ENCODE results near the gene FUT6. TPM values are rescaled to one million over a fixed set of nuclear protein-coding genes. Genes with fewer than 3 reads are reported as not detected.
"Not testable (repeated sequence)": the region's sequence is repeated elsewhere in the genome, so short reads cannot be mapped to it uniquely, and the experiment has no call there.

The FUT6 gene
- not detected in 2 replicates for total RNA-seq (2014; rRNA removed; shearing (Covaris generic))
- not detected in 2 replicates for total RNA-seq (2022)
- Bru-seq, nascent RNA = not detected
- BruChase-seq, experiment 1, labeled RNA remaining after a 6-hour chase = not detected
- BruChase-seq, experiment 2, labeled RNA remaining after a 2-hour chase = percentile 13 among the genes with signal in this experiment
- long read RNA-seq, partial matches to known transcripts = 0 of 1 reads
- long read RNA-seq, other reads (novel, unspliced or antisense) = 1 of 1 reads

GRCh38 chr19:5839065-5840017 is at the start of gene FUT6:
Gene FUT6 (minus strand): TSS chr19:5839702. CDS start chr19:5832567, 7,135 bp downstream.
- H4K20me1 ChIP-seq (ENCODE audit: insufficient read depth, low read length) = no peaks in the 10 kb centered on the region
- BruUV-seq (replicated peaks) = no TSS peak
- H3K9me3 ChIP-seq (ENCODE audit: low read length) = no peaks in the 10 kb centered on the region
- intact Hi-C loops (cut with micrococcal nuclease; ENCODE audit: unreplicated experiment) = no loop called here
- peaks cover 14% of the 10 kb centered on the region for H3K4me1 ChIP-seq (ENCODE audit: insufficient read depth, low read length, poor library complexity, severe bottlenecking)
- H3K4me3 ChIP-seq (ENCODE audit: low read depth, low read length, poor library complexity, severe bottlenecking) = no peak within 1 kb of the TSS
- no peak within 1 kb of the TSS for H3K27ac ChIP-seq (ENCODE audit: low read depth, low read length, poor library complexity, severe bottlenecking)
- DNase-seq (ENCODE audit: low spot score) = no peak
- no peak within 1 kb of the TSS for H3K4me2 ChIP-seq (ENCODE audit: low read length)
- H3K36me3 ChIP-seq (ENCODE audit: insufficient read depth, low read length) = no peaks in the 10 kb centered on the region
- no peaks in the 10 kb centered on the region for H3K79me2 ChIP-seq (ENCODE audit: insufficient read depth, low read depth, low read length)
- no peak for TF ChIP-seq EZH2phosphoT487 (IDR thresholded peaks at IDR 0.05; ENCODE audit: borderline replicate concordance, low read depth, low read length)
- TF ChIP-seq, protein P1, sequence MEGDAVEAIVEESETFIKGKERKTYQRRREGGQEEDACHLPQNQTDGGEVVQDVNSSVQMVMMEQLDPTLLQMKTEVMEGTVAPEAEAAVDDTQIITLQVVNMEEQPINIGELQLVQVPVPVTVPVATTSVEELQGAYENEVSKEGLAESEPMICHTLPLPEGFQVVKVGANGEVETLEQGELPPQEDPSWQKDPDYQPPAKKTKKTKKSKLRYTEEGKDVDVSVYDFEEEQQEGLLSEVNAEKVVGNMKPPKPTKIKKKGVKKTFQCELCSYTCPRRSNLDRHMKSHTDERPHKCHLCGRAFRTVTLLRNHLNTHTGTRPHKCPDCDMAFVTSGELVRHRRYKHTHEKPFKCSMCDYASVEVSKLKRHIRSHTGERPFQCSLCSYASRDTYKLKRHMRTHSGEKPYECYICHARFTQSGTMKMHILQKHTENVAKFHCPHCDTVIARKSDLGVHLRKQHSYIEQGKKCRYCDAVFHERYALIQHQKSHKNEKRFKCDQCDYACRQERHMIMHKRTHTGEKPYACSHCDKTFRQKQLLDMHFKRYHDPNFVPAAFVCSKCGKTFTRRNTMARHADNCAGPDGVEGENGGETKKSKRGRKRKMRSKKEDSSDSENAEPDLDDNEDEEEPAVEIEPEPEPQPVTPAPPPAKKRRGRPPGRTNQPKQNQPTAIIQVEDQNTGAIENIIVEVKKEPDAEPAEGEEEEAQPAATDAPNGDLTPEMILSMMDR (conservative IDR thresholded peaks at IDR 0.05; ENCODE audit: low read length) = no peak
- ChIA-PET POLR2A (interaction anchor here (0.7 kb wide), 1 partner anchor 35 kb away, joined by 4 read pairs; no protein-coding TSS in a partner anchor), CTCF (ENCODE audit: unreplicated experiment) (interaction anchor here (0.5 kb wide), 1 partner anchor 689 kb away, joined by 6 read pairs; no protein-coding TSS in a partner anchor)
- no peak within 1 kb of the TSS for H2AFZ ChIP-seq (ENCODE audit: low read length)
- H3K9me2 ChIP-seq (ENCODE audit: insufficient read depth, low read length) = no peaks in the 10 kb centered on the region

GRCh38 chr19:5884065-5884811 is 44.7 kb upstream of the FUT6 start:
- H3K9me3 ChIP-seq (ENCODE audit: low read length); intact Hi-C loops (cut with micrococcal nuclease; ENCODE audit: unreplicated experiment); H3K79me2 ChIP-seq (ENCODE audit: insufficient read depth, low read depth, low read length); H3K4me1 ChIP-seq (ENCODE audit: insufficient read depth, low read length, poor library complexity, severe bottlenecking); H3K36me3 ChIP-seq (ENCODE audit: insufficient read depth, low read length); H4K20me1 ChIP-seq (ENCODE audit: insufficient read depth, low read length); H3K4me3 ChIP-seq (ENCODE audit: low read depth, low read length, poor library complexity, severe bottlenecking); POLR2A ChIA-PET; H3K9me2 ChIP-seq (ENCODE audit: insufficient read depth, low read length); H3K4me2 ChIP-seq (ENCODE audit: low read length); H2AFZ ChIP-seq (ENCODE audit: low read length); H3K27ac ChIP-seq (ENCODE audit: low read depth, low read length, poor library complexity, severe bottlenecking); BruUV-seq (replicated peaks): not testable (repeated sequence)
- CTCF ChIA-PET (ENCODE audit: unreplicated experiment) = interaction anchor here (0.6 kb wide), 1 partner anchor 81 kb away, joined by 3 read pairs; no protein-coding TSS in a partner anchor
- peak; percentile 29 for DNase-seq (ENCODE audit: low spot score)

DNA sequence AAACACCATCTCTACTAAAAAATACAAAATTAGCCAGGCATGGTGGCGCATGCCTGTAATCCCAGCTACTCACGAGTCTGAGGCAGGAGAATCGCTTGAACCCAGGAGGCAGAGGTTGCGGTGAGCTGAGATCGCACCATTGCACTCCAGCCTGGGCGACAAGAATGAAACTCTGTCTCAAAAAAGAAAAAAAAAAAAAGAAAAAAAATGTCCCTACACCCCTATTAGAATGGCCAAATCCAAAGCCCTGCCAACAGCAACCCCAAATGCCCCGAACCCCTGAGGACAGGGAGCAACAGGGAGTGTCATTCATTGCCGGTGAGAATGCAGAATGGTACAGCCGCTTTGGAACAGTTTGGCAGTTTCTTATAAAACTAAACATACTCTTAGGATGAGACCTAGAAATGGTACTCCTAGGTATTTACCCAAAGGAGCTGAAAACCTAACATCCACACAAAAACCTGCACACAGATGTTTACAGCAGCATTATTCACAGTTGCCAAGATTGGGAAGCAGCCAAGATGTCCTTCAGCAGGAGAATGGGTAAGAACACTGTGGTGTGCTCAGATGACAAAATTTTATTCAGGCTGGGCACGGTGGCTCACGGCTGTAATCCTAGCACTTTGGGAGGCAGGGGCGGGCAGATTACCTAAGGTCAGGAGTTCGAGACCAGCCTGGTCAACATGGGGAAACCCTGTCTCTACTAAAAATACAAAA is 43.8 kb upstream of the FUT6 start:
- BruUV-seq (replicated peaks); H3K36me3 ChIP-seq (ENCODE audit: insufficient read depth, low read length); H3K79me2 ChIP-seq (ENCODE audit: insufficient read depth, low read depth, low read length); DNase-seq (ENCODE audit: low spot score); H3K4me1 ChIP-seq (ENCODE audit: insufficient read depth, low read length, poor library complexity, severe bottlenecking); POLR2A ChIA-PET; H3K27ac ChIP-seq (ENCODE audit: low read depth, low read length, poor library complexity, severe bottlenecking); CTCF ChIA-PET (ENCODE audit: unreplicated experiment); H3K4me3 ChIP-seq (ENCODE audit: low read depth, low read length, poor library complexity, severe bottlenecking); intact Hi-C loops (cut with micrococcal nuclease; ENCODE audit: unreplicated experiment); H4K20me1 ChIP-seq (ENCODE audit: insufficient read depth, low read length); H3K9me2 ChIP-seq (ENCODE audit: insufficient read depth, low read length); H2AFZ ChIP-seq (ENCODE audit: low read length); H3K4me2 ChIP-seq (ENCODE audit: low read length); H3K9me3 ChIP-seq (ENCODE audit: low read length): not testable (repeated sequence)
